HG02870 (cell line): ENCODE data around the gene EVX2.

ENCODE experiments used
- ATAC-seq: cut with Tn5 transposase; IDR thresholded peaks from one replicate; pipeline ENCODE4 v1.9.1; 2021; ENCODE audit warnings: mild to moderate bottlenecking, moderate library complexity; ENCODE audit not compliant: unreplicated experiment

The EVX2 gene

GRCh38 chr2:176096986-176097819, 13.4 kb upstream of the EVX2 start:
- ATAC-seq, result peak; percentile 81

- ATAC-seq, result no peak
Observed at GRCh38 chr2:176096243-176096985, 12.7 kb upstream of the EVX2 start.

- no peak for ATAC-seq
Observed at GRCh38 chr2:176095421-176095820, 11.7 kb upstream of the EVX2 start.

GRCh38 chr2:176094349-176094748, 10.6 kb upstream of the EVX2 start:
- no peak for ATAC-seq

- ATAC-seq, result no peak
Observed at GRCh38 chr2:176093898-176094249, 10.1 kb upstream of the EVX2 start.

- no peak for ATAC-seq
Observed at GRCh38 chr2:176093145-176093897, 9.6 kb upstream of the EVX2 start.

- no peak for ATAC-seq
Observed at GRCh38 chr2:176092270-176093144, 8.7 kb upstream of the EVX2 start, which contains the start of gene HOXD13. TSS of gene HOXD13 (plus strand) at chr2:176092721. CDS start at chr2:176092891, 170 bp downstream.

GRCh38 chr2:176091329-176092258, 7.8 kb upstream of the EVX2 start:
- no peak for ATAC-seq

- ATAC-seq, result no peak
Observed at GRCh38 chr2:176090862-176091261, 7.1 kb upstream of the EVX2 start.

- ATAC-seq, result no peak
Observed at GRCh38 chr2:176089843-176090395, 6.2 kb upstream of the EVX2 start.

GRCh38 chr2:176088937-176089842, 5.4 kb upstream of the EVX2 start:
- ATAC-seq, result no peak

GRCh38 chr2:176088048-176088936, 4.5 kb upstream of the EVX2 start:
- peak; percentile 79 for ATAC-seq

GRCh38 chr2:176087330-176088047, 3.7 kb upstream of the EVX2 start:
- no peak for ATAC-seq

- ATAC-seq, result no peak
Observed at GRCh38 chr2:176085861-176086771, 2.4 kb upstream of the EVX2 start.

- ATAC-seq, result no peak
Observed at GRCh38 chr2:176085120-176085788, 1.5 kb upstream of the EVX2 start.
